ENCODE measurements around the gene ARHGDIG.

ARHGDIG gene

GRCh38 chr16:263944-264343 lies 16.4 kb upstream of the ARHGDIG start:
- H3K27ac ChIP-seq (ENCODE audit: low read length): no peak overlapping the region
- H3K9me3 ChIP-seq (replicated peaks; ENCODE audit: insufficient read depth, low read length): no peaks in the 10 kb centered on the region
- no peak overlapping the region for H3K4me2 ChIP-seq (ENCODE audit: low read depth, low read length)
- no peak overlapping the region for H3K9ac ChIP-seq (ENCODE audit: low read length)
- H3K27me3 ChIP-seq (replicated peaks; ENCODE audit: insufficient read depth, low read length): no peaks in the 10 kb centered on the region
- H3K79me2 ChIP-seq (ENCODE audit: low read length): no peaks in the 10 kb centered on the region
- H3K4me1 ChIP-seq (ENCODE audit: low read length): no peaks in the 10 kb centered on the region
- TF ChIP-seq EZH2 (optimal IDR thresholded peaks at IDR 0.05; ENCODE audit: low read depth, low read length) (no peak), EZH2phosphoT487 (IDR thresholded peaks at IDR 0.05; ENCODE audit: low read length) (no peak), CTCF (IDR thresholded peaks at IDR 0.05; ENCODE audit: low read length) (no peak)
- H2AFZ ChIP-seq (ENCODE audit: low read length): no peak overlapping the region
- no peak overlapping the region for H3K4me3 ChIP-seq (ENCODE audit: low read length)
- H3K36me3 ChIP-seq (replicated peaks; ENCODE audit: insufficient read depth, low read length): no peaks in the 10 kb centered on the region
- no peaks in the 10 kb centered on the region for H3K9me2 ChIP-seq (replicated peaks; ENCODE audit: insufficient read depth, low read length)
- no peaks in the 10 kb centered on the region for H3F3A ChIP-seq (ENCODE audit: insufficient read depth, low read length)
- no peak for DNase-seq
- H4K20me1 ChIP-seq (ENCODE audit: insufficient read depth, low read length): no peaks in the 10 kb centered on the region

- Histone ChIP-seq H3K27me3 (replicated peaks; ENCODE audit: insufficient read depth, low read length) (0 out of 2 replicates have a peak, but pooled peaks cover 3% of the 10 kb centered on the region), H3K4me1 (ENCODE audit: low read length) (no peaks in the 10 kb centered on the region), H3K4me2 (ENCODE audit: low read depth, low read length) (no peak overlapping the region), H3K27ac (ENCODE audit: low read length) (no peak overlapping the region), H3K9me3 (replicated peaks; ENCODE audit: insufficient read depth, low read length) (no peaks in the 10 kb centered on the region), H3K9ac (ENCODE audit: low read length) (no peak overlapping the region), H4K20me1 (ENCODE audit: insufficient read depth, low read length) (no peaks in the 10 kb centered on the region), H3F3A (ENCODE audit: insufficient read depth, low read length) (no peaks in the 10 kb centered on the region), H3K36me3 (replicated peaks; ENCODE audit: insufficient read depth, low read length) (no peaks in the 10 kb centered on the region), H3K9me2 (replicated peaks; ENCODE audit: insufficient read depth, low read length) (no peaks in the 10 kb centered on the region), H3K79me2 (ENCODE audit: low read length) (no peaks in the 10 kb centered on the region), H3K4me3 (ENCODE audit: low read length) (no peak overlapping the region), H2AFZ (ENCODE audit: low read length) (no peak overlapping the region)
- TF ChIP-seq EZH2phosphoT487 (IDR thresholded peaks at IDR 0.05; ENCODE audit: low read length) (no peak), CTCF (IDR thresholded peaks at IDR 0.05; ENCODE audit: low read length) (no peak), EZH2 (optimal IDR thresholded peaks at IDR 0.05; ENCODE audit: low read depth, low read length) (no peak)
- DNase-seq: no peak
These were observed 15.9 kb upstream of the ARHGDIG start for GRCh38 chr16:264440-264951.

GRCh38 chr16:265002-265529 lies 15.3 kb upstream of the ARHGDIG start:
- Histone ChIP-seq H3K4me2 (ENCODE audit: low read depth, low read length) (no peak overlapping the region), H3K9ac (ENCODE audit: low read length) (no peak overlapping the region), H3K27ac (ENCODE audit: low read length) (no peak overlapping the region), H2AFZ (ENCODE audit: low read length) (no peak overlapping the region), H3F3A (ENCODE audit: insufficient read depth, low read length) (no peaks in the 10 kb centered on the region), H3K9me3 (replicated peaks; ENCODE audit: insufficient read depth, low read length) (no peaks in the 10 kb centered on the region), H3K4me1 (ENCODE audit: low read length) (no peaks in the 10 kb centered on the region), H3K9me2 (replicated peaks; ENCODE audit: insufficient read depth, low read length) (no peaks in the 10 kb centered on the region), H4K20me1 (ENCODE audit: insufficient read depth, low read length) (no peaks in the 10 kb centered on the region), H3K4me3 (ENCODE audit: low read length) (no peak overlapping the region), H3K79me2 (ENCODE audit: low read length) (no peaks in the 10 kb centered on the region), H3K27me3 (replicated peaks; ENCODE audit: insufficient read depth, low read length) (peaks cover 7% of the 10 kb centered on the region), H3K36me3 (replicated peaks; ENCODE audit: insufficient read depth, low read length) (no peaks in the 10 kb centered on the region)
- no peak for DNase-seq
- TF ChIP-seq CTCF (IDR thresholded peaks at IDR 0.05; ENCODE audit: low read length) (no peak), EZH2 (optimal IDR thresholded peaks at IDR 0.05; ENCODE audit: low read depth, low read length) (no peak), EZH2phosphoT487 (IDR thresholded peaks at IDR 0.05; ENCODE audit: low read length) (no peak)

All from MM.1S (cell line).